NK-92 (cell line): ENCODE measurements around the gene BACH1.
"Not testable (repeated sequence)": the region's sequence is repeated elsewhere in the genome, so short reads cannot be mapped to it uniquely, and the experiment has no call there.

Experiments
- DNase-seq: peaks from one replicate; lab custom pipeline; 2025; ENCODE audit not compliant: unreplicated experiment; lab: John Stamatoyannopoulos, UW

The BACH1 gene

DNA sequence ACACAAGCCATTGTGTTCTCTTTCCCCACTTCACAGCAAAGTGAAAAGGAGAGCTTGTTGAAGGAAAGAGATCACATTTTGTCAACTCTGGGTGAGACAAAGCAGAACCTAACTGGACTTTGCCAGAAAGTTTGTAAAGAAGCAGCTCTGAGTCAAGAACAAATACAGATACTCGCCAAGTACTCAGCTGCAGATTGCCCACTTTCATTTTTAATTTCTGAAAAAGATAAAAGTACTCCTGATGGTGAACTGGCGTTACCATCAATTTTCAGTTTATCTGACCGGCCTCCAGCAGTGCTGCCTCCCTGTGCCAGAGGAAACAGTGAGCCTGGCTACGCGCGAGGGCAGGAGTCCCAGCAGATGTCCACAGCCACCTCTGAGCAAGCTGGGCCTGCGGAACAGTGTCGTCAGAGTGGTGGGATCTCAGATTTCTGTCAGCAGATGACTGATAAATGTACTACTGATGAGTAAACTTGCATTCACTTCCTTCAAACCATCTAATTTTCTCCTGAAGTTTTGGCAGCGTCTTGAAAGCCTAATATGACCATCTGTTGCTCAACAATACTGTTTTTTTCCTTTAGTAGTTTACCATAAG lies 43.7 kb downstream of the BACH1 start:
- DNase-seq = no peak

DNA sequence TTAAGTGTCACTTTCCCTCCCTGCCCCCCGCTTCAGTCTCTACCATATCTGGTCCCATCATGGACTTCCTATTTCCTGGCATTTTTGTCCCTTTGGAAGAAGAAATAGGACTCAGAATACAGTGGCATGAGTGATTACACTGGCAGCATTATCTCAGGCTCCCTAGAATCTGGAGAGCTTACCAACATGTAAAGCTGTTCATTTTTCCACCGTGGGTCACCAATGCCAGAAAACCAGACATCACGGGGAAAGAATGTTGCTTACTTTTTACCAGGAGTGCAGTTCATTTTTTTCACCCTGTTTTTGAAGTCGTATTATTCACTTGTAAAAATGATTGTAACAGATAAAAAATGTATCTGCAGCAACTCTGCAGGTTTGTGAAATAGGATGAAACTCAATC lies 44.8 kb downstream of the BACH1 start:
- DNase-seq = no peak

GRCh38 chr21:29346281-29346680 lies 47.6 kb downstream of the BACH1 start:
- no peak for DNase-seq

DNA sequence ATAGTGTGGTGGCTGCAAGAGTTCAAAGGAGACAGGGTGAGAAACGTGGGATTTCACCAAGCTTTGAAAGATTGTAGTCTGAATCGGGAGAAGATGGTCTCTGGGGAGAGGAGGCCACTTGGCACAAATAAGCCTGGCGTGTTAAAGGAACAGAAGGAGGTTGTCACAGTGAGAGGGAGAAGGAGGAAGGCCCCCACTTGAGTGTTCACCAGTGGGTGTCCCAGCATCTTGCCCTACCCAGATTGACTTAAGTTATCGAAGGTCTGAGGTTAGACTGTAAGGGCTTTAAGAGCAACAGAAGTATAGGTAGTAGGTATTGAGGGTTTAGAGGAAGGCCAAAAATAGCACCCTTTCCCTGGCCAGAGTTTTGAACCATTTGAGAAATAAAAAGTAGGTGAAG lies 48.0 kb downstream of the BACH1 start:
- DNase-seq = no peak

GRCh38 chr21:29347274-29347681 lies 48.6 kb downstream of the BACH1 start:
- DNase-seq = no peak

DNA sequence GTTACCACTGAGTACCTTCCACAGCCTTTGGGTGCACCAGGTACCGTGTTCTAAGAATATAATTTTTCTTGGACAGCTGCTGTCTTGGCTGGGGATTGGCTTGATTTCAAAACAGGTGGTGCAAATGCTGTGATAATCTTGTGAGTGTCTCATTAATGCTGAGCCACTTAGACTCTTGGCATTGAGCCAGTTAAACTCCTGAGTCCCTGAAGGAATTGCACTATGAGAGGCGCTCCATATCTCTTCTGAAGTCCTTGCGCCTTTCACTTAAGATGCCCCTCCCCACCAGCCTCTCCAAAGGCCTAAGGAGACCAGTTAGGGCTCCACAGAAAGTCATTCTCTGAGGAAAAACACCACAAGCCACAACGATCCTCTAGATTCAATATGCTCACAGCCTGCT lies 51.0 kb downstream of the BACH1 start:
- no peak for DNase-seq

DNA sequence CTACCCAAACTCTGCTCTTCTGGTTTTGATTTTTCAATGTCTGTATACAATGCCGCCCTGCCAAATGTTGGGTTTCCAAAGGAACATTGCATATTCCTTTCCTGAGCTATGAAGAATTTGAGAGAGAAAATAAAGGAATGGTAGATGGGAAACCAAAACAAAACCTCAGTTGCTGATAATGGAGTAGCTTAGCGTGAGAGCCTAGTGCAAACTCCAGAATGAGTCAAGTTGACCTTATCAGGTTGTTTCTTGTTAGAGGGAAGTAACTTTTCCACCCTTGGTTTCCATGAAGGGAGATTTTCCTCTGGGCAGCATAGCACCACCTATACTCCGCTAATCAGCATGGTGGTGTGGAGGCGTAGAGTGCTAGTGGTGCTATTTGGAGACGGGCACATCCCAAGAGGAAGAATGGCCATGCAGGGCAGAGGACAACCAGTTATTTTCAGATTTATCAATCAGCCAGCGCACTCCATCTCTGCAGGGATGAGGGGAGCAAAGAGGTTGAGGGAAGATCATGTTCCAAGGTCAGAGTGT lies 51.6 kb downstream of the BACH1 start:
- DNase-seq = no peak

- no peak for DNase-seq
Measured at GRCh38 chr21:29351691-29352090, 53.0 kb downstream of the BACH1 start.

DNA sequence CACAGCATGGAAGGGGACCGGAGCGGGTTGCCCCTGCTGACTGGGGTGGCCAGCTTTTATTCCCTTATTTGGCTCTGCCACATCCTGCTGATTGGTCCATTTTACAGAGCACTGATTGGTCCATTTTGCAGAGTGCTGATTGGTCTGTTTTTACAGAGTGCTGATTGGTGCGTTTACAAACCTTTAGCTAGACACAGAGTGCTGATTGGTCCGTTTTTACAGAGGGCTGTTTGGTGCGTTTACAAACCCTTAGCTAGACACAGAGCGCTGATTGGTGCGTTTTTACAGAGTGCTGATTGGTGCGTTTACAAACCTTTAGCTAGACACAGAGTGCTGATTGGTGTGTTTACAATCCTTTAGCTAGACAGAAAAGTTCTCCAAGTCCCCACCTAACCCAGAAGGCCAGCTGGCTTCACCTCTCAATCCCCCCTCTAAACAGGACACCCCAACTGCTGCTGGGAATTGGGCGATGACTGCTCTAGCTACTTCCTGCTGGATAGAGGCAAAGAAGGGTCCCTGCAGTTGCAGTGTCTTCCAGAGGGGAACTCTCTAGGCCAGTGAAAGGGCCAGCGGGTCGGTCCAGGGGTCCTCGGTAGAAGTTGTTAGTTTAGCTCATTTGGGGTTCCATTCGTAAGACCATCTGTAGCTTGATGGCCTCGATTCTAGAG lies 56.5 kb downstream of the BACH1 start:
- DNase-seq = not testable (repeated sequence)

DNA sequence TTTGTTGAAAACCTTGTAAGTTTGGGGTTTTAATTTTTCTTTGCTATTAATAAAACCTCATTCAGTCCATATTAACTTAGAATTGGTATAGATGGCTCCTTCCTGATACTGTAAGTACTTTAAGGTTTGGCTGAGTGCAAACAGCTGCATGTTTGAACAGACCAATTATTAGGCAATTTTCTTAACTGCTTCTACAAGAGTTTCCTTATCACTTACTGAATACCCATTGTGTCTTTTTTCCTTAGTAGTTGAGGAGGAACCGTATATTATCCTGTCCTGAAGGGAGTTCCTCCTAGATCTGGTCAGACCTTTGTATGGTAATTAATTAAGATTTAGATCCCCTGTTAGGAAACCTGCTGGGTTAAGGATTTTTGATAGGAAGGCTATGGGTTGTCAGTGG lies 57.6 kb downstream of the BACH1 start:
- DNase-seq = not testable (repeated sequence)

GRCh38 chr21:29356810-29357209 lies 58.1 kb downstream of the BACH1 start:
- DNase-seq = not testable (repeated sequence)

GRCh38 chr21:29359718-29360117 lies 61.0 kb downstream of the BACH1 start:
- no peak for DNase-seq

DNA sequence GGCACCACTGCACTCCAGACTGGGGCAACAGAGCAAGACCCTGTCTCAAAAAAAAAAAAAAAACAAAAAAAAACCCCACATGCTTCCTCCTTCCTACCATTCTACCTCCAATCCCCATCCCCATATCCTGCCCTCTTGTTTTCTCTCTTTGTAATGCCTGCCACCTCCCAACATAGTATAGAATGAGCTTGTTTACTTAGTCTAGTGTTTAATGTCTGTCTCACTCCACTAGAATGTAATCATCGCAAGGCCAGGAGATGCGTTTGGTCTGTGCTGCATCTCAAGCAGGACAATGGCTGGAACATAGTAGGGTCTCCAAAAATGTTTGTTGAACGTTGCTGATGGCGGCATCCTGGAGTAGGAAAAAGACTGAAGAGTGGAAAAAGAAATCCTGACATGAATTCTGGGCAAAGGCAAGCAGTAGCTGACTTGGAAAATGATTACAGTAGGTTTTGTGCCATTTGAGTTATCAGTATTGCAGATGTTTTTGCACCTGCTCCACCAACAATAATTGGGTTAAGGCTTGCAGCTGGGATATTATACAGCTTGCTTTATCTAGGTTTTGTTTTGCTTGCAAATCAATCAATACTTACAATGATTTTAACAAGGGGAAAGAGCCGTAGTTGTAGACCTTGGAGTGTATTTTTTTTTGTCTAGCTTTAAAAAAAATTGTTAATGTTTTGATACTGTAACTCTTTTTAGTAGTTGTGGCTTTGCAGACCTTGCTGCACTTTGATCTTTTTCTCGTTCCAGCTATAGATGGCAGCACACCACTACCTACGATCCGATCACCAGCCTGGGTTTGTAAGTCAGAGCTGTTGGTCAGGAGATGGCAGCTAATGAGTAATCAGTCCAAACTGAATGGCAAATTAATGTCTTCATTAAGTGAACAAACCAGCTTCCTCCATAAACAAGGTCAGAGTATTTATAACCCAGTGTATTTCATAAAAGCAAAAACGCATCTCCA lies 62.4 kb downstream of the BACH1 start:
- DNase-seq = no peak

GRCh38 chr21:29362758-29363157 lies 64.0 kb downstream of the BACH1 start:
- DNase-seq = no peak

DNA sequence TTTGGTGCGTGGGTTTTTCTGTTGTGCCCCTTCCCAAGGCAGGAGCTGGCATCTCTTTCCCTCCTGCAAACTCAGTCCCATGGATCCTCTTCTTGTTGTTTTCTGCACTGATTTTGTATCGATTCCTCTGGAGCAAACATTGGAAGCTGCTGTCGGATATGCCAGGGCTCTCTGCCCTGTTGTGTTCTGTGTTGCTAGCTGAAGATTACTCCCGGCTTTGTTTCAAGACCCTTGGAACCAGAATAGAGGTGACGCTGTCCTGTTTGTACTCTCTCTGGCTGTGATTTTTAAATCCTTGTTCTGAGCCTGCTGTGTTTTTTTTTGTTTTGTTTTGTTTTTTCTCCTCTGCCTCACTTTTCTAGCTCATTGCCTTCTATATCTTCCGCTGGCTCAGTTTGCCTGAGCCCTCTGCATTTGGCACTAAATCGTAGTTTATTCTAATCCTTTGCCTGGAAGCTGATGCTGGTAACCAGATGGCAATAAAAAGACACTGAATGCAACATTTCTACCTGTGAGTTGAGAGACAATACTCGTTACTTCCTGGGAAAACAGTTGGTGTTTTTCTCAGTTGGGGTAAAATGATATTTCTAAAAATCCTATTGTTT lies 67.0 kb downstream of the BACH1 start:
- DNase-seq = no peak

DNA sequence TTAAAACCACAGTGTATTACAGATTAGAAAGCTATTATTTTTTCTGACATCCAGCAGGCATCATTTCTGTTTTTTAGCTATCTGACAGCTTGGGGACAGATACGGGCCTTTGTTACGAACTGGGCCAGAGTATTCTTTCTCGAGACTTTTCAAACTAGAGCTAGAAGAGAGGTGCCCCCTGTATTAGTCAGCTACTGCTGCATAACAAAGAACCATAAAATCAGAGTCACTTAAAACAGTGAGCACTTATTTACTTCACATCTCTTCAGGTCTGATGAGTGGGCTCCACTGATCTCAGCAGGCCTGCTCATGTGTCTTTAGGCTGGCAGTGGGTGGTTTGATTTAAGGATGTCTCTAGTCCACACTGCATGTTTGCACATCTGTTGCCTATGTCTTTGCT lies 67.8 kb downstream of the BACH1 start:
- DNase-seq = no peak

DNA sequence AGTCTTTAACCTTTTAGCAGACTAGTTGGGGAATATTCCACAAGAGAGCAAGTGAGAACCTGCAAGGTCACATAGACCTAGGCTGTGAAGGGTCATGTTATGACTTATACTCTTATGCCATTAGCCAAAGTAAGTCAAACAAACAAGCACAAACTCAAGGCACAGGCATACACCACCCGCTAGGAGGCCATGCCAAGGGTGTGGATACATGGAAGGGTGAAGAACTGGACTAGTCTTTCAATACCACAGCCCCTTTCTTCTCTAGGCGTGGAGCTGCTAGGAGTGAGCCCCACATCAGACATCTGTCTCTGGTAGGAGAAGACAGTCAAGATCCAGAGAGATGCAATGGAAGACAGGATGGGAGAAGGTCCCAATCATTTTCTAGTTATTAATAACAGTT lies 68.6 kb downstream of the BACH1 start:
- DNase-seq = no peak

- no peak for DNase-seq
Measured at GRCh38 chr21:29368906-29369305, 70.2 kb downstream of the BACH1 start.

- DNase-seq = no peak
Measured at GRCh38 chr21:29371464-29371863, 72.7 kb downstream of the BACH1 start.

- DNase-seq = no peak
Measured at GRCh38 chr21:29372063-29372802, 73.5 kb downstream of the BACH1 start.

GRCh38 chr21:29374481-29374880 lies 75.8 kb downstream of the BACH1 start:
- DNase-seq = no peak
